SK-N-SH treated with all-trans-retinoic acid at 6 μM for 48 hours (cell line): Measurements from ENCODE around the gene CKLF.
"Not testable (repeated sequence)": the region's sequence is repeated elsewhere in the genome, so short reads cannot be mapped to it uniquely, and the experiment has no call there.

Experiments used
- ATAC-seq: fragments of 200-7000 bp; cut with Tn5 transposase; 3 replicates; pipeline ENCODE4 v1.9.1; 2020; ENCODE audit warnings: mild to moderate bottlenecking, moderate library complexity
- ARNTL ChIP-seq: fragments of 450-650 bp; formaldehyde crosslinking; IDR thresholded peaks from 2 replicates; pipeline ENCODE4 v1.5.0; 2020; ENCODE audit warnings: low read depth, mild to moderate bottlenecking, moderate library complexity, borderline replicate concordance
- BACH2 ChIP-seq: fragments of 250-450 bp; sonication (Bioruptor Pico); IDR thresholded peaks from 2 replicates; pipeline ENCODE4 v1.9.0; 2021; ENCODE audit warnings: mild to moderate bottlenecking, borderline replicate concordance
- CREB5 ChIP-seq: fragments of 250-450 bp; sonication (Bioruptor Pico); IDR thresholded peaks from 2 replicates; pipeline ENCODE4 v1.5.1; 2020; ENCODE audit warnings: low read depth, mild to moderate bottlenecking, moderate library complexity
- CSDC2 ChIP-seq: fragments of 250-450 bp; sonication (Bioruptor Pico); IDR thresholded peaks from 2 replicates; pipeline ENCODE4 v1.5.0; 2020; ENCODE audit warnings: mild to moderate bottlenecking, moderate library complexity
- CSRNP3 ChIP-seq: fragments of 250-450 bp; sonication (Bioruptor Pico); IDR thresholded peaks from 2 replicates; pipeline ENCODE4 v1.5.1; 2021; ENCODE audit warnings: mild to moderate bottlenecking, moderate library complexity
- ESRRG ChIP-seq: fragments of 250-450 bp; sonication (Bioruptor Pico); IDR thresholded peaks from 2 replicates; pipeline ENCODE4 v1.6.1; 2021; ENCODE audit warnings: mild to moderate bottlenecking
- GLIS3 ChIP-seq: fragments of 250-450 bp; sonication (Bioruptor Pico); IDR thresholded peaks from 2 replicates; pipeline ENCODE4 v1.5.0; 2020; ENCODE audit warnings: mild to moderate bottlenecking, moderate library complexity
- ISL1 ChIP-seq: fragments of 250-450 bp; sonication (Bioruptor Pico); IDR thresholded peaks from 2 replicates; pipeline ENCODE4 v2.1.2; 2022; ENCODE audit warnings: mild to moderate bottlenecking, moderate library complexity
- PATZ1 ChIP-seq: fragments of 250-450 bp; sonication (Bioruptor Pico); IDR thresholded peaks from 2 replicates; pipeline ENCODE4 v1.8.0; 2020; ENCODE audit warnings: mild to moderate bottlenecking, moderate library complexity, borderline replicate concordance
- RARB ChIP-seq: fragments of 250-450 bp; sonication (Bioruptor Pico); IDR thresholded peaks from 2 replicates; pipeline ENCODE4 v1.8.0; 2021; ENCODE audit warnings: mild to moderate bottlenecking, moderate library complexity
- TCF4 ChIP-seq: fragments of 250-450 bp; sonication (Bioruptor Pico); IDR thresholded peaks from 2 replicates; pipeline ENCODE4 v1.8.0; 2021; ENCODE audit warnings: mild to moderate bottlenecking, moderate library complexity, borderline replicate concordance
- TOX ChIP-seq: fragments of 250-450 bp; sonication (Bioruptor Pico); IDR thresholded peaks from 2 replicates; pipeline ENCODE4 v1.8.0; 2021; ENCODE audit warnings: mild to moderate bottlenecking, moderate library complexity, borderline replicate concordance
- ZC3H10 ChIP-seq: fragments of 250-450 bp; sonication (Bioruptor Pico); IDR thresholded peaks from 2 replicates; pipeline ENCODE4 v1.5.1; 2021; ENCODE audit warnings: mild to moderate bottlenecking, moderate library complexity
- ZFP3 ChIP-seq: fragments of 250-450 bp; sonication (Bioruptor Pico); IDR thresholded peaks from 2 replicates; pipeline ENCODE4 v1.5.0; 2020; ENCODE audit warnings: mild to moderate bottlenecking, moderate library complexity
- ZNF565 ChIP-seq: fragments of 450-650 bp; formaldehyde crosslinking; conservative IDR thresholded peaks from 2 replicates; pipeline ENCODE4 v1.5.0; 2020; ENCODE audit warnings: low read depth, mild to moderate bottlenecking, moderate library complexity
- ZNF70 ChIP-seq: fragments of 450-650 bp; formaldehyde crosslinking; IDR thresholded peaks from 2 replicates; pipeline ENCODE4 v1.5.0; 2020; ENCODE audit warnings: mild to moderate bottlenecking, moderate library complexity
- ZNF8 ChIP-seq: fragments of 450-650 bp; formaldehyde crosslinking; IDR thresholded peaks from 2 replicates; pipeline ENCODE4 v1.5.0; 2020; ENCODE audit warnings: mild to moderate bottlenecking, moderate library complexity
- TF ChIP-seq, protein P1 (sequence below): fragments of 250-450 bp; sonication (Bioruptor Pico); IDR thresholded peaks from 2 replicates; pipeline ENCODE4 v1.8.0; 2021; ENCODE audit warnings: low read depth, mild to moderate bottlenecking, moderate library complexity, borderline replicate concordance
- TF ChIP-seq, protein P2 (sequence below): fragments of 250-450 bp; sonication (Bioruptor Pico); IDR thresholded peaks from 2 replicates; pipeline ENCODE4 v1.5.0; 2020; ENCODE audit warnings: mild to moderate bottlenecking, moderate library complexity

Gene CKLF

GRCh38 chr16:66594739-66595138 is 42.4 kb downstream of the CKLF start:
- TF ChIP-seq, protein P1, sequence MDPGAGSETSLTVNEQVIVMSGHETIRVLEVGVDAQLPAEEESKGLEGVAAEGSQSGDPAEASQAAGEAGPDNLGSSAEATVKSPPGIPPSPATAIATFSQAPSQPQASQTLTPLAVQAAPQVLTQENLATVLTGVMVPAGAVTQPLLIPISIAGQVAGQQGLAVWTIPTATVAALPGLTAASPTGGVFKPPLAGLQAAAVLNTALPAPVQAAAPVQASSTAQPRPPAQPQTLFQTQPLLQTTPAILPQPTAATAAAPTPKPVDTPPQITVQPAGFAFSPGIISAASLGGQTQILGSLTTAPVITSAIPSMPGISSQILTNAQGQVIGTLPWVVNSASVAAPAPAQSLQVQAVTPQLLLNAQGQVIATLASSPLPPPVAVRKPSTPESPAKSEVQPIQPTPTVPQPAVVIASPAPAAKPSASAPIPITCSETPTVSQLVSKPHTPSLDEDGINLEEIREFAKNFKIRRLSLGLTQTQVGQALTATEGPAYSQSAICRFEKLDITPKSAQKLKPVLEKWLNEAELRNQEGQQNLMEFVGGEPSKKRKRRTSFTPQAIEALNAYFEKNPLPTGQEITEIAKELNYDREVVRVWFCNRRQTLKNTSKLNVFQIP (CRISPR knock-in tag), result no peak
- no peak for TF ChIP-seq ARNTL
- no peak for ATAC-seq

- ATAC-seq, result not testable (repeated sequence)
These were observed 44.2 kb downstream of the CKLF start for GRCh38 chr16:66596559-66596958.

DNA sequence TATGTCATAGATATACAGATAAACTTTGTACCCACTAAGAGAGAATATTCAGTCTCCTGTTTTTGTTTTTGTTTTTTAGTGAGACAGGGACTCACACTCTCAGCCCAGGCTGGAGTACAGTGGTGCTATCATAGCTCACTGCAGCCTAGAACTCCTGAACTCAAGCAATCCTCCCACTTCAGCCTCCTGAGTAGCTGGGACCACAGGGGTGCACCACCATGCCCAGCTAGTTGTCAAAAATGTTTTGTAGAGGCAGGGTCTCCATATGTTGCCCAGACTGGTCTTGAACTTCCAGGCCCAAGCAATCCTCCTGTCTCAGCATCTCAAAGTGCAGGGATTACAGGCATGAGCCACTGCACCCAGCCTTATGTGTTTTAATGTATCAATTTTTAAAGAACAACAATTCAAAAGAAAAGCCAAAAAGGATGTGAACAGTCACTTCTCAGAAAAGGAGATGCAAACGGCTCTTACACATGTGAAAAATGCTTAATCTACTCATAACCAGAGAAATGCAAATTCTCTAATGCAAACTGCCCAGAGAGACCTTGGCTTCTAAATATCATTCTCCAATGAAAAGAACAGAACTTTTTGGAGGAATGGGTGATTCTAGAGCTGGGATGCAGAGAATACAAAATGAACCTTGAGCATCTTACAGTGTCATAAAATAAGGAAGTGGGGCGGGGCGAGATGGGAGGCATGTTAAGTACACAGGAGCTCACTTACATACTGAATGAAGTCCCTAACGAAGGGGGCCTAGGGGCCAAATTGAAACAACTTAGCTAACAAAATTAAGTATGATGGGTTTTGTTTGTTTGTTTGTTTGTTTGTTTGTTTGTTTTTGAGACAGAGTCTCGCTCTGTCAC is 44.8 kb downstream of the CKLF start:
- TF ChIP-seq CREB5 (CRISPR knock-in tag) (no peak), ZNF565 (CRISPR knock-in tag) (no peak), TOX (CRISPR knock-in tag) (no peak), GLIS3 (CRISPR knock-in tag) (no peak), PATZ1 (CRISPR knock-in tag) (no peak), ESRRG (CRISPR knock-in tag) (no peak), TCF4 (CRISPR knock-in tag) (no peak), ARNTL (no peak), BACH2 (CRISPR knock-in tag) (no peak), ZC3H10 (CRISPR knock-in tag) (no peak), ZNF70 (no peak), ISL1 (CRISPR knock-in tag) (no peak)
- TF ChIP-seq, protein P2, sequence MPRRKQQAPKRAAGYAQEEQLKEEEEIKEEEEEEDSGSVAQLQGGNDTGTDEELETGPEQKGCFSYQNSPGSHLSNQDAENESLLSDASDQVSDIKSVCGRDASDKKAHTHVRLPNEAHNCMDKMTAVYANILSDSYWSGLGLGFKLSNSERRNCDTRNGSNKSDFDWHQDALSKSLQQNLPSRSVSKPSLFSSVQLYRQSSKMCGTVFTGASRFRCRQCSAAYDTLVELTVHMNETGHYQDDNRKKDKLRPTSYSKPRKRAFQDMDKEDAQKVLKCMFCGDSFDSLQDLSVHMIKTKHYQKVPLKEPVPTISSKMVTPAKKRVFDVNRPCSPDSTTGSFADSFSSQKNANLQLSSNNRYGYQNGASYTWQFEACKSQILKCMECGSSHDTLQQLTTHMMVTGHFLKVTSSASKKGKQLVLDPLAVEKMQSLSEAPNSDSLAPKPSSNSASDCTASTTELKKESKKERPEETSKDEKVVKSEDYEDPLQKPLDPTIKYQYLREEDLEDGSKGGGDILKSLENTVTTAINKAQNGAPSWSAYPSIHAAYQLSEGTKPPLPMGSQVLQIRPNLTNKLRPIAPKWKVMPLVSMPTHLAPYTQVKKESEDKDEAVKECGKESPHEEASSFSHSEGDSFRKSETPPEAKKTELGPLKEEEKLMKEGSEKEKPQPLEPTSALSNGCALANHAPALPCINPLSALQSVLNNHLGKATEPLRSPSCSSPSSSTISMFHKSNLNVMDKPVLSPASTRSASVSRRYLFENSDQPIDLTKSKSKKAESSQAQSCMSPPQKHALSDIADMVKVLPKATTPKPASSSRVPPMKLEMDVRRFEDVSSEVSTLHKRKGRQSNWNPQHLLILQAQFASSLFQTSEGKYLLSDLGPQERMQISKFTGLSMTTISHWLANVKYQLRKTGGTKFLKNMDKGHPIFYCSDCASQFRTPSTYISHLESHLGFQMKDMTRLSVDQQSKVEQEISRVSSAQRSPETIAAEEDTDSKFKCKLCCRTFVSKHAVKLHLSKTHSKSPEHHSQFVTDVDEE (CRISPR knock-in tag), result no peak
- TF ChIP-seq, protein P1 (CRISPR knock-in tag), result no peak
- ATAC-seq, result no peak

DNA sequence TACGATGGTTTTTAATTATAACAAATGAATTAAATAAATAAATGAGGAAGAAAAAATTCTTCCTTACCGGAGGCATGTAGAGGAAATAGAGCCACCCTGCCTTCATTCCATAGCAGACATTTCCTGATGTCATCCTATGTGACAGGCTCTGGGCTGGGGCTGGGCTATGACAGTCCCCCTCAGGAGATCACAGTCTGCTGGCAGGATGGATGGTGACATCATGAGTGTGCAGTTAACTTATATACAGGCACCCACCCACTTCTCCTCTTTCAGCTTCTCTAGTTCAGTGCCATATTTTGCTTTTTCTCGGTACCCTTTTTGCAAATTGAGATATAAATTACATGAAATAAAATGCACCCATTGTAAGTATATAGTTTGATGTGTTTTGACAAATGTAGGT is 45.7 kb downstream of the CKLF start:
- ATAC-seq, result no peak
- TF ChIP-seq ZNF70, result no peak
- no peak for TF ChIP-seq ZNF8 (CRISPR knock-in tag)
- TF ChIP-seq ZFP3, result no peak
- no peak for TF ChIP-seq ARNTL
- TF ChIP-seq CSRNP3 (CRISPR knock-in tag), result no peak
- TF ChIP-seq, protein P2 (CRISPR knock-in tag), result no peak
- no peak for TF ChIP-seq RARB (CRISPR knock-in tag)
- no peak for TF ChIP-seq CSDC2 (CRISPR knock-in tag)
- no peak for TF ChIP-seq CREB5 (CRISPR knock-in tag)
- TF ChIP-seq ISL1 (CRISPR knock-in tag), result no peak
- no peak for TF ChIP-seq GLIS3 (CRISPR knock-in tag)
- TF ChIP-seq ZNF565 (CRISPR knock-in tag), result no peak
